K562 (cell line): ENCODE data around the gene FAM98C. TPM values are rescaled to one million over a fixed set of nuclear protein-coding genes. Genes with fewer than 3 reads are reported as not detected.

Experiments
- ATAC-seq: fragments of 200-7000 bp; cut with Tn5 transposase; 3 replicates; pipeline ENCODE4 v1.9.1; 2020; ENCODE audit warnings: moderate library complexity
- BruUV-seq: library from RNA; stranded (reverse); fragments of 400-500 nt; replicated peaks from 2 replicates; lab custom pipeline; 2021; lab: Mats Ljungman, UMichigan
- CTCF ChIA-PET: fragments of 300-600 bp; formaldehyde crosslinking; extraction: SDS; loops from one replicate; lab custom pipeline; 2021; ENCODE audit warnings: low intra/inter-chr PET ratio; lab: Yijun Ruan, JAX
- POLR2A ChIA-PET: fragments of 300-600, 350-650 bp; sonication (Branson Sonifier 250); formaldehyde crosslinking; extraction: SDS; loops from one replicate; lab custom pipeline; 2021; ENCODE audit warnings: antibody characterized with exemption, inconsistent platforms; lab: Yijun Ruan, JAX
- DNase-seq, 4 experiments: peaks; one replicate each; pipeline versions ENCODE4 v3.0.0 to v3.0.0-alpha.2; 2011 to 2018; ENCODE audit warnings: low spot score in 3 of 4, mixed read lengths in 3 of 4; ENCODE audit errors: extremely low read depth in 1 of 4
- FAIRE-seq: peaks from 2 replicates; lab custom pipeline; 2011; peaks lifted over from hg19 to GRCh38; lab: Jason Lieb, UNC
- H2AFZ ChIP-seq: 2 replicates; pipeline ENCODE4 v1.6.0; 2011; ENCODE audit warnings: low read depth, low read length, control low read depth, inconsistent platforms
- H3K27ac ChIP-seq: fragments of 200-600 bp; 3 replicates; pipeline ENCODE4 v1.8.0; 2011; ENCODE audit warnings: low read depth, mild to moderate bottlenecking, control low read depth, inconsistent platforms, low read length, moderate library complexity, mixed read lengths; ENCODE audit errors: extremely low read depth
- H3K27me3 ChIP-seq, 2 experiments: fragments of 300-600 bp in 1 of 2; 2 replicates in 1 of 2; 3 replicates in 1 of 2; pipeline versions ENCODE4 v1.6.0 to v1.8.0; 2011; ENCODE audit warnings: inconsistent platforms in 2 of 2, low read length in 2 of 2, mild to moderate bottlenecking in 1 of 2, mixed read lengths in 1 of 2, moderate library complexity in 1 of 2; ENCODE audit not compliant: control insufficient read depth in 2 of 2, insufficient read depth in 2 of 2
- H3K36me3 ChIP-seq: fragments of 300-600 bp; 3 replicates; pipeline ENCODE4 v1.8.0; 2011; ENCODE audit warnings: mild to moderate bottlenecking, low read length, inconsistent platforms; ENCODE audit not compliant: control insufficient read depth, insufficient read depth
- H3K4me1 ChIP-seq, 2 experiments: fragments of 200-600 bp in 1 of 2; replicated peaks in 1 of 2; 2 replicates in 1 of 2; 3 replicates in 1 of 2; pipeline versions ENCODE4 v1.5.1 to v1.8.0; 2011; ENCODE audit warnings: inconsistent platforms in 2 of 2, low read length in 2 of 2, mild to moderate bottlenecking in 1 of 2, mixed read lengths in 1 of 2, moderate library complexity in 1 of 2; ENCODE audit not compliant: control insufficient read depth in 2 of 2, insufficient read depth in 2 of 2
- H3K4me2 ChIP-seq: 2 replicates; pipeline ENCODE4 v1.6.1; 2011; ENCODE audit warnings: low read length, control low read depth, inconsistent platforms, mixed read lengths; ENCODE audit not compliant: insufficient read depth
- H3K4me3 ChIP-seq: fragments of 200-600 bp; sonication (generic), shearing (Covaris generic); 2 replicates; pipeline ENCODE4 v1.5.1; 2016; ENCODE audit warnings: control low read depth, inconsistent platforms
- H3K79me2 ChIP-seq: fragments of 200-600 bp; 3 replicates; pipeline ENCODE4 v1.8.0; 2011; ENCODE audit warnings: low read length, inconsistent platforms; ENCODE audit not compliant: control insufficient read depth, insufficient read depth
- H3K9ac ChIP-seq, 2 experiments: 2 replicates each; pipeline versions ENCODE4 v1.6.0 to v1.6.1; 2011; ENCODE audit warnings: low read depth in 2 of 2, low read length in 2 of 2, control low read depth in 1 of 2, inconsistent platforms in 1 of 2, mild to moderate bottlenecking in 1 of 2, mixed read lengths in 1 of 2; ENCODE audit not compliant: insufficient read depth in 1 of 2
- H3K9me1 ChIP-seq: one replicate; pipeline ENCODE4 v1.6.0; 2011; ENCODE audit warnings: inconsistent platforms, mild to moderate bottlenecking, low read length, moderate library complexity; ENCODE audit not compliant: control insufficient read depth, insufficient read depth
- H3K9me3 ChIP-seq: replicated peaks from 2 replicates; pipeline ENCODE4 v1.5.1; 2011; ENCODE audit warnings: low read depth, low read length, inconsistent platforms; ENCODE audit not compliant: control insufficient read depth, insufficient read depth
- H4K20me1 ChIP-seq: replicated peaks from 2 replicates; pipeline ENCODE4 v1.6.1; 2011; ENCODE audit warnings: low read length, inconsistent platforms, mixed read lengths; ENCODE audit not compliant: control insufficient read depth, insufficient read depth
- ASH1L ChIP-seq: fragments of 450-650 bp; IDR thresholded peaks from 2 replicates; pipeline ENCODE4 v1.6.1; 2018; ENCODE audit warnings: borderline replicate concordance, mild to moderate bottlenecking, low read depth; ENCODE audit not compliant: partially characterized antibody
- BCL6 ChIP-seq: fragments of 250-450 bp; sonication (Bioruptor Pico); IDR thresholded peaks from 2 replicates; pipeline ENCODE4 v1.4.0; 2020
- CBX2 ChIP-seq: fragments of 200-600 bp; sonication (generic); IDR thresholded peaks from one replicate; pipeline ENCODE4 v1.6.1; 2012; ENCODE audit warnings: mild to moderate bottlenecking, low read length, inconsistent platforms; ENCODE audit not compliant: insufficient read depth, poor library complexity, severe bottlenecking
- CTCF ChIP-seq, 3 experiments: IDR thresholded peaks in 2 of 3; conservative IDR thresholded peaks in 1 of 3; 2 replicates each; pipeline ENCODE4 v1.5.1; 2011 to 2012; ENCODE audit warnings: low read length in 3 of 3, mild to moderate bottlenecking in 3 of 3, control low read depth in 2 of 3, improper control_type of control experiment in 1 of 3, inconsistent platforms in 1 of 3, low read depth in 1 of 3, mixed read lengths in 1 of 3, moderate library complexity in 1 of 3; ENCODE audit not compliant: insufficient read depth in 2 of 3
- GMEB1 ChIP-seq: fragments of 250-450 bp; sonication (Bioruptor Pico); IDR thresholded peaks from 2 replicates; pipeline ENCODE4 v1.4.0; 2020; ENCODE audit warnings: mild to moderate bottlenecking
- HDAC1 ChIP-seq, 2 experiments: fragments of 450-650 bp; IDR thresholded peaks; 2 replicates each; pipeline ENCODE4 v1.6.1; 2016 to 2017; ENCODE audit warnings: inconsistent platforms in 1 of 2, mild to moderate bottlenecking in 1 of 2, moderate library complexity in 1 of 2
- HDAC8 ChIP-seq: fragments of 450-650 bp; IDR thresholded peaks from 2 replicates; pipeline ENCODE4 v1.6.1; 2016; ENCODE audit warnings: mild to moderate bottlenecking, missing genetic modification characterization, moderate library complexity, missing compliant biosample characterization
- HNRNPL ChIP-seq: fragments of 200-400 bp; formaldehyde crosslinking; IDR thresholded peaks from 2 replicates; pipeline ENCODE4 v1.6.1; 2017; ENCODE audit warnings: low read depth, mild to moderate bottlenecking, low read length
- MEF2A ChIP-seq: IDR thresholded peaks from 2 replicates; pipeline ENCODE4 v1.6.1; 2011; ENCODE audit warnings: low read depth, mild to moderate bottlenecking, low read length, moderate library complexity; ENCODE audit not compliant: control insufficient read depth
- MIER1 ChIP-seq: fragments of 450-650 bp; IDR thresholded peaks from 2 replicates; pipeline ENCODE4 v1.6.1; 2016; ENCODE audit warnings: antibody characterized with exemption, mild to moderate bottlenecking, low read depth
- NFE2 ChIP-seq: IDR thresholded peaks from 2 replicates; pipeline ENCODE4 v1.6.1; 2014; ENCODE audit warnings: antibody characterized with exemption, low read depth
- POLR2A ChIP-seq: fragments of 450-650 bp; conservative IDR thresholded peaks from 2 replicates; pipeline ENCODE4 v1.6.1; 2016
- POLR2AphosphoS5 ChIP-seq: IDR thresholded peaks from 2 replicates; pipeline ENCODE4 v1.6.1; 2011; ENCODE audit warnings: mild to moderate bottlenecking, low read depth, low read length, moderate library complexity; ENCODE audit not compliant: control insufficient read depth, insufficient read depth
- SMARCC2 ChIP-seq: fragments of 450-650 bp; IDR thresholded peaks from 2 replicates; pipeline ENCODE4 v1.6.1; 2017; ENCODE audit warnings: antibody characterized with exemption, moderate library complexity, mild to moderate bottlenecking, low read depth
- SNAPC5 ChIP-seq: fragments of 250-450 bp; sonication (Bioruptor Pico); IDR thresholded peaks from 2 replicates; pipeline ENCODE4 v1.8.0; 2021; ENCODE audit warnings: moderate library complexity, mild to moderate bottlenecking, inconsistent platforms
- SP1 ChIP-seq: sonication (generic); formaldehyde crosslinking; IDR thresholded peaks from 2 replicates; pipeline ENCODE4 v1.8.1; 2022; ENCODE audit warnings: mild to moderate bottlenecking, missing genetic modification reagents
- ZC3H8 ChIP-seq: fragments of 450-650 bp; IDR thresholded peaks from 2 replicates; pipeline ENCODE4 v1.6.1; 2017
- ZNF212 ChIP-seq: fragments of 450-650 bp; formaldehyde crosslinking; IDR thresholded peaks from 2 replicates; pipeline ENCODE4 v1.4.0; 2020; ENCODE audit warnings: mild to moderate bottlenecking
- ZNF436 ChIP-seq: fragments of 250-450, 450-650 bp; sonication (Bioruptor Pico); formaldehyde crosslinking; IDR thresholded peaks from 2 replicates; pipeline ENCODE4 v1.7.0; 2020; ENCODE audit warnings: mild to moderate bottlenecking
- ZNF717 ChIP-seq: fragments of 250-450 bp; sonication (Bioruptor Pico); IDR thresholded peaks from 2 replicates; pipeline ENCODE4 v1.5.0; 2021
- WGBS: fragments of 100-300 bp; shearing (Covaris generic); methylation state at CpG from one replicate; pipeline ENCODE4 v1.1.6; 2016; ENCODE audit warnings: low coverage, mixed read lengths; ENCODE audit not compliant: insufficient coverage; ENCODE audit errors: missing lambda C conversion rate; 5-methylcytosine and 5-hydroxymethylcytosine counted together
- in situ Hi-C: fragments of 300-500 bp; cut with MboI; formaldehyde crosslinking; loops from 4 replicates; pipeline ENCODE4 v1.15.0; 2018; ENCODE audit warnings: inconsistent platforms, mixed read lengths
- intact Hi-C: fragments of 100-400 bp; cut with micrococcal nuclease; formaldehyde crosslinking; loops from 2 replicates; pipeline ENCODE4 v1.14.2; 2022
- polyA plus RNA-seq, 8 experiments: library from polyadenylated mRNA; depleted of rRNA in 4 of 8; stranded (reverse) in 5 of 8; unstranded in 3 of 8; fragments of >200 nt; fragmentation: Nextera tagmentation in 2 of 8; fragmentation: Illumina TruSeq in 1 of 8; extraction: Ambion mirVana in 2 of 8; extraction: Trizol in 1 of 8; gene quantifications; 2 replicates each; pipeline versions ENCODE4 v1.2.1 to v1.2.3, GENCODE V29; 2011 to 2014; ENCODE audit warnings: inconsistent platforms in 1 of 8, missing spikeins in 1 of 8
- total RNA-seq, 7 experiments: library from RNA; depleted of rRNA in 6 of 7; stranded (reverse); fragments of >200 nt in 6 of 7; fragmentation: Illumina TruSeq in 2 of 7; extraction: Trizol in 2 of 7; gene quantifications; 2 replicates each; pipeline versions ENCODE4 v1.2.1 to v1.2.3, GENCODE V29; 2011 to 2021; ENCODE audit warnings: low replicate concordance in 1 of 7

Gene FAM98C
- total and polyA plus RNA-seq, 9 of the 15 experiments (the other 6 are each of a cell fraction or from before 2014, with no cell fraction given), result 1.7 to 43.8 (median 13.7) TPM

- no peak overlapping the region; a peak in 1 of 4 replicates for H3K9ac ChIP-seq
- intact Hi-C loops (loop anchor here (5.0 kb wide), 2 partner anchors 48 to 143 kb away; partner anchors contain the start of gene CATSPERG), in situ Hi-C loops (no loop called here)
- BruUV-seq, result no TSS peak
- H3K36me3 ChIP-seq, result peaks cover 60% of the 10 kb centered on the region
- ChIA-PET POLR2A (interaction anchor here (0.5 to 2.6 kb wide), 6 partner anchors 9 to 151 kb away, joined by 3 to 28 read pairs (median 6); partner anchors contain the start of gene PSMD8), CTCF (interaction anchor here (0.8 to 1.1 kb wide), 2 partner anchors 141 to 151 kb away, joined by 3 to 4 read pairs; no protein-coding TSS in a partner anchor)
- peaks cover 2 to 50% of the 10 kb centered on the region in 2 experiments; a peak in 3 of 5 replicates for H3K4me1 ChIP-seq
- H3K27ac ChIP-seq, result no peak overlapping the region
- no peak overlapping the region for H3K4me3 ChIP-seq
- ATAC-seq, result peak; percentile 1; the same call in 2 of the 3 replicates
- H3K4me2 ChIP-seq, result no peak overlapping the region
- peaks cover 3% of the 10 kb centered on the region for H3K9me1 ChIP-seq
- H3K79me2 ChIP-seq, result 0 out of 3 replicates have a peak, but pooled peaks cover 2% of the 10 kb centered on the region
- no peaks in the 10 kb centered on the region for H3K27me3 ChIP-seq
- H2AFZ ChIP-seq, result no peak overlapping the region
- no peaks in the 10 kb centered on the region for H3K9me3 ChIP-seq
- peak; percentile 19 for FAIRE-seq
- 91% methylated on average over 18 of the region's 40 CpGs for WGBS
- no peak for DNase-seq
- H4K20me1 ChIP-seq, result peaks cover 3% of the 10 kb centered on the region; the same call in 1 of the 2 replicates
- TF ChIP-seq POLR2AphosphoS5 (no peak), ZNF717 (CRISPR knock-in tag) (no peak), ZNF212 (CRISPR knock-in tag) (no peak), HNRNPL (0 out of 2 replicates have a peak, but pooled peaks have one; percentile 50), BCL6 (CRISPR knock-in tag) (no peak), HDAC8 (tag) (no peak), SNAPC5 (CRISPR knock-in tag) (no peak), ASH1L (no peak), NFE2 (no peak), POLR2A (peak; percentile 52), CBX2 (no peak), MEF2A (no peak), ZNF436 (no peak), GMEB1 (CRISPR knock-in tag) (no peak), CTCF (IDR thresholded peaks at IDR 0.05 in 2 of 3, conservative IDR thresholded peaks at IDR 0.05 in 1 of 3; ENCODE audit: insufficient read depth in 2 of 3, low read depth in 1 of 3, low read length in 3 of 3) (0 out of 6 replicates have a peak, but pooled peaks of 1 of the 3 experiments have one; percentile 5), MIER1 (no peak), SP1 (0 out of 2 replicates have a peak, but pooled peaks have one; percentile 9), HDAC1 (IDR thresholded peaks at IDR 0.05) (no peak), SMARCC2 (no peak), ZC3H8 (no peak)
Observed at GRCh38 chr19:38385057-38385803, 17.7 kb upstream of the FAM98C start.
